ENCODE results near the gene TDRD5.

Gene TDRD5

GRCh38 chr1:179702946-179703539 is 111.4 kb downstream of the TDRD5 start:
- H3K27me3 ChIP-seq (replicated peaks; ENCODE audit: control insufficient read depth, insufficient read depth, low read length): no peaks in the 10 kb centered on the region
- TF ChIP-seq CTCF (IDR thresholded peaks at IDR 0.05; ENCODE audit: insufficient read depth, low read length, poor library complexity, severe bottlenecking): no peak
- no peak overlapping the region for H3K4me3 ChIP-seq (replicated peaks; ENCODE audit: low read depth, low read length)
- no peak for DNase-seq (ENCODE audit: extremely low read depth, insufficient read length)
- H3K36me3 ChIP-seq (ENCODE audit: control insufficient read depth, insufficient read depth, low read length): no peaks in the 10 kb centered on the region

- TF ChIP-seq CTCF (IDR thresholded peaks at IDR 0.05; ENCODE audit: insufficient read depth, low read length, poor library complexity, severe bottlenecking): peak; percentile 72
- Histone ChIP-seq H3K36me3 (ENCODE audit: control insufficient read depth, insufficient read depth, low read length) (no peaks in the 10 kb centered on the region), H3K27me3 (replicated peaks; ENCODE audit: control insufficient read depth, insufficient read depth, low read length) (no peaks in the 10 kb centered on the region), H3K4me3 (replicated peaks; ENCODE audit: low read depth, low read length) (no peak overlapping the region)
- DNase-seq (ENCODE audit: extremely low read depth, insufficient read length): peak; percentile 36
Measured at GRCh38 chr1:179706339-179706941, 114.8 kb downstream of the TDRD5 start.

- no peaks in the 10 kb centered on the region for H3K36me3 ChIP-seq (ENCODE audit: control insufficient read depth, insufficient read depth, low read length)
- H3K27me3 ChIP-seq (replicated peaks; ENCODE audit: control insufficient read depth, insufficient read depth, low read length): no peaks in the 10 kb centered on the region
- TF ChIP-seq CTCF (IDR thresholded peaks at IDR 0.05; ENCODE audit: insufficient read depth, low read length, poor library complexity, severe bottlenecking): no peak
- no peak for DNase-seq (ENCODE audit: extremely low read depth, insufficient read length)
- H3K4me3 ChIP-seq (replicated peaks; ENCODE audit: low read depth, low read length): no peak overlapping the region
Measured at GRCh38 chr1:179707406-179707805, 115.8 kb downstream of the TDRD5 start.

GRCh38 chr1:179708434-179709195 is 117.0 kb downstream of the TDRD5 start:
- TF ChIP-seq CTCF (IDR thresholded peaks at IDR 0.05; ENCODE audit: insufficient read depth, low read length, poor library complexity, severe bottlenecking): no peak
- no peaks in the 10 kb centered on the region for H3K36me3 ChIP-seq (ENCODE audit: control insufficient read depth, insufficient read depth, low read length)
- H3K4me3 ChIP-seq (replicated peaks; ENCODE audit: low read depth, low read length): no peak overlapping the region
- H3K27me3 ChIP-seq (replicated peaks; ENCODE audit: control insufficient read depth, insufficient read depth, low read length): no peaks in the 10 kb centered on the region
- DNase-seq (ENCODE audit: extremely low read depth, insufficient read length): no peak

GRCh38 chr1:179709841-179710329 is 118.3 kb downstream of the TDRD5 start:
- peak; percentile 18 for DNase-seq (ENCODE audit: extremely low read depth, insufficient read length)
- TF ChIP-seq CTCF (IDR thresholded peaks at IDR 0.05; ENCODE audit: insufficient read depth, low read length, poor library complexity, severe bottlenecking): no peak
- Histone ChIP-seq H3K4me3 (replicated peaks; ENCODE audit: low read depth, low read length) (no peak overlapping the region), H3K36me3 (ENCODE audit: control insufficient read depth, insufficient read depth, low read length) (no peaks in the 10 kb centered on the region), H3K27me3 (replicated peaks; ENCODE audit: control insufficient read depth, insufficient read depth, low read length) (no peaks in the 10 kb centered on the region)
